Right renal cortex interstitium (tissue), 3 donors: ENCODE results near the gene SLC7A7. TPM values are rescaled to one million over a fixed set of nuclear protein-coding genes. Genes with fewer than 3 reads are reported as not detected.

Source experiments
- polyA plus RNA-seq, 3 donors: library from polyadenylated mRNA; unstranded; fragments of 120-200 nt; gene quantifications; one replicate each; pipeline ENCODE4 v1.2.1, GENCODE V29; 2013; ENCODE audit not compliant: insufficient read length in 3 of 3

The SLC7A7 gene
- polyA plus RNA-seq, 3 donors, result 101 to 121 (median 108) TPM

Other genes with a start within 250 kb of the SLC7A7 start
- 100 to 1,000 TPM; 244 to 279 (median 277) TPM for gene DAD1, start 226.2 kb downstream of the SLC7A7 start, polyA plus RNA-seq
- gene ABHD4, start 217.1 kb downstream of the SLC7A7 start, polyA plus RNA-seq, result 10 to 100 TPM; 37.6 to 49.5 (median 43.7) TPM
- gene OR6J1, start 171.1 kb downstream of the SLC7A7 start, polyA plus RNA-seq, result under 1 TPM; 0.07 to 0.24 (median 0.11) TPM
- gene OXA1L, start 48.7 kb downstream of the SLC7A7 start, polyA plus RNA-seq, result 100 to 1,000 TPM; 132 to 140 (median 138) TPM
- 10 to 100 TPM; 63.5 to 78.6 (median 75.8) TPM for gene MRPL52, start 14.5 kb upstream of the SLC7A7 start, polyA plus RNA-seq
- gene MMP14, start 21.1 kb upstream of the SLC7A7 start, polyA plus RNA-seq, result 100 to 1,000 TPM; 132 to 140 (median 134) TPM
- 10 to 100 TPM; 67.4 to 85.7 (median 73.1) TPM for gene LRP10, start 56.3 kb upstream of the SLC7A7 start, polyA plus RNA-seq
- gene REM2, start 67.8 kb upstream of the SLC7A7 start, polyA plus RNA-seq, result 1 to 10 TPM in 2 of 3 donors, under 1 TPM in 1; 0.89 to 1.5 (median 1.2) TPM
- gene RBM23, start 103.7 kb upstream of the SLC7A7 start, polyA plus RNA-seq, result 100 to 1,000 TPM; 118 to 125 (median 119) TPM
- gene PRMT5, start 113.9 kb upstream of the SLC7A7 start, polyA plus RNA-seq, result 100 to 1,000 TPM; 150 to 165 (median 163) TPM
- gene HAUS4, start 141.7 kb upstream of the SLC7A7 start, polyA plus RNA-seq, result 10 to 100 TPM; 56.0 to 60.1 (median 56.4) TPM
- gene AJUBA, start 167.1 kb upstream of the SLC7A7 start, polyA plus RNA-seq, result 10 to 100 TPM; 72.8 to 93.8 (median 86.4) TPM
- 10 to 100 TPM; 18.3 to 19.2 (median 18.8) TPM for gene C14orf93, start 194.7 kb upstream of the SLC7A7 start, polyA plus RNA-seq
- 100 to 1,000 TPM; 229 to 253 (median 251) TPM for gene PSMB5, start 219.5 kb upstream of the SLC7A7 start, polyA plus RNA-seq
- not detected for gene PSMB11, start 226.8 kb upstream of the SLC7A7 start, polyA plus RNA-seq
- 10 to 100 TPM; 13.3 to 18.0 (median 14.0) TPM for gene CDH24, start 242.1 kb upstream of the SLC7A7 start, polyA plus RNA-seq